ENCODE results near the gene PIGQ.

- TF ChIP-seq CTCF (IDR thresholded peaks at IDR 0.05; ENCODE audit: low read depth, low read length): no peak
- no peak for TF ChIP-seq EZH2phosphoT487 (IDR thresholded peaks at IDR 0.05; ENCODE audit: low read depth)
Observed at GRCh38 chr16:627454-628239, 57.9 kb downstream of the PIGQ start.
